HG03095 (cell line): Measurements from ENCODE around the gene CYSTM1.

Source experiments
- ATAC-seq: cut with Tn5 transposase; IDR thresholded peaks from one replicate; pipeline ENCODE4 v1.9.1; 2021; ENCODE audit warnings: moderate library complexity; ENCODE audit not compliant: unreplicated experiment

The CYSTM1 gene

GRCh38 chr5:140252470-140253126, 77.6 kb downstream of the CYSTM1 start:
- no peak for ATAC-seq

GRCh38 chr5:140253985-140254384, 79.0 kb downstream of the CYSTM1 start:
- ATAC-seq = no peak

GRCh38 chr5:140255460-140256157, 80.6 kb downstream of the CYSTM1 start:
- ATAC-seq = no peak

GRCh38 chr5:140256726-140257125, 81.7 kb downstream of the CYSTM1 start:
- no peak for ATAC-seq

GRCh38 chr5:140258016-140258415, 83.0 kb downstream of the CYSTM1 start:
- no peak for ATAC-seq

GRCh38 chr5:140258873-140259272, 83.9 kb downstream of the CYSTM1 start:
- ATAC-seq = no peak

- no peak for ATAC-seq
Observed at GRCh38 chr5:140259500-140259899, 84.5 kb downstream of the CYSTM1 start.

GRCh38 chr5:140260089-140260656, 85.2 kb downstream of the CYSTM1 start:
- ATAC-seq = no peak

- ATAC-seq = no peak
Observed at GRCh38 chr5:140261403-140262171, 86.6 kb downstream of the CYSTM1 start.

- no peak for ATAC-seq
Observed at GRCh38 chr5:140262221-140262620, 87.2 kb downstream of the CYSTM1 start.

GRCh38 chr5:140262839-140263238, 87.9 kb downstream of the CYSTM1 start:
- no peak for ATAC-seq

- no peak for ATAC-seq
Observed at GRCh38 chr5:140265845-140266244, 90.9 kb downstream of the CYSTM1 start.

- ATAC-seq = no peak
Observed at GRCh38 chr5:140266471-140267200, 91.6 kb downstream of the CYSTM1 start.

GRCh38 chr5:140267201-140267540, 92.2 kb downstream of the CYSTM1 start:
- no peak for ATAC-seq

- ATAC-seq = no peak
Observed at GRCh38 chr5:140267559-140268018, 92.6 kb downstream of the CYSTM1 start.

- ATAC-seq = no peak
Observed at GRCh38 chr5:140270008-140270407, 95.0 kb downstream of the CYSTM1 start.

- no peak for ATAC-seq
Observed at GRCh38 chr5:140273401-140273877, 98.5 kb downstream of the CYSTM1 start.

- no peak for ATAC-seq
Observed at GRCh38 chr5:140275837-140276236, 100.8 kb downstream of the CYSTM1 start.

- ATAC-seq = no peak
Observed at GRCh38 chr5:140282266-140282665, 107.3 kb downstream of the CYSTM1 start.

- no peak for ATAC-seq
Observed at GRCh38 chr5:140284013-140284412, 109.0 kb downstream of the CYSTM1 start.

GRCh38 chr5:140286424-140286823, 111.4 kb downstream of the CYSTM1 start:
- ATAC-seq = no peak
